ENCODE results near the gene CALN1.

CALN1 gene

GRCh38 chr7:72057796-72058195 is 354.3 kb downstream of the CALN1 start:
- no peak overlapping the region for H3K9ac ChIP-seq (ENCODE audit: low read length)
- H4K20me1 ChIP-seq (ENCODE audit: insufficient read depth, low read length): no peaks in the 10 kb centered on the region
- no peaks in the 10 kb centered on the region for H3F3A ChIP-seq (ENCODE audit: insufficient read depth, low read length)
- H3K36me3 ChIP-seq (ENCODE audit: insufficient read depth, low read length): no peaks in the 10 kb centered on the region
- no peaks in the 10 kb centered on the region for H3K79me2 ChIP-seq (ENCODE audit: insufficient read depth, low read length)
- H2AFZ ChIP-seq (ENCODE audit: low read length): no peak overlapping the region
- H3K9me3 ChIP-seq (ENCODE audit: low read length): no peaks in the 10 kb centered on the region
- H3K27ac ChIP-seq (ENCODE audit: low read depth, low read length, poor library complexity, severe bottlenecking): no peak overlapping the region
- H3K9me2 ChIP-seq (ENCODE audit: low read depth, low read length): no peaks in the 10 kb centered on the region
- H3K4me3 ChIP-seq (ENCODE audit: low read depth, low read length, poor library complexity, severe bottlenecking): no peak overlapping the region
- TF ChIP-seq, protein P1, sequence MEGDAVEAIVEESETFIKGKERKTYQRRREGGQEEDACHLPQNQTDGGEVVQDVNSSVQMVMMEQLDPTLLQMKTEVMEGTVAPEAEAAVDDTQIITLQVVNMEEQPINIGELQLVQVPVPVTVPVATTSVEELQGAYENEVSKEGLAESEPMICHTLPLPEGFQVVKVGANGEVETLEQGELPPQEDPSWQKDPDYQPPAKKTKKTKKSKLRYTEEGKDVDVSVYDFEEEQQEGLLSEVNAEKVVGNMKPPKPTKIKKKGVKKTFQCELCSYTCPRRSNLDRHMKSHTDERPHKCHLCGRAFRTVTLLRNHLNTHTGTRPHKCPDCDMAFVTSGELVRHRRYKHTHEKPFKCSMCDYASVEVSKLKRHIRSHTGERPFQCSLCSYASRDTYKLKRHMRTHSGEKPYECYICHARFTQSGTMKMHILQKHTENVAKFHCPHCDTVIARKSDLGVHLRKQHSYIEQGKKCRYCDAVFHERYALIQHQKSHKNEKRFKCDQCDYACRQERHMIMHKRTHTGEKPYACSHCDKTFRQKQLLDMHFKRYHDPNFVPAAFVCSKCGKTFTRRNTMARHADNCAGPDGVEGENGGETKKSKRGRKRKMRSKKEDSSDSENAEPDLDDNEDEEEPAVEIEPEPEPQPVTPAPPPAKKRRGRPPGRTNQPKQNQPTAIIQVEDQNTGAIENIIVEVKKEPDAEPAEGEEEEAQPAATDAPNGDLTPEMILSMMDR (IDR thresholded peaks at IDR 0.05; ENCODE audit: low read length): no peak
- TF ChIP-seq EZH2 (IDR thresholded peaks at IDR 0.05; ENCODE audit: borderline replicate concordance, low read length): no peak
- no peaks in the 10 kb centered on the region for H3K4me1 ChIP-seq (ENCODE audit: insufficient read depth, low read length, severe bottlenecking)
- no peak overlapping the region for H3K4me2 ChIP-seq (ENCODE audit: low read length)
- H3K27me3 ChIP-seq (ENCODE audit: insufficient read depth, low read length): no peaks in the 10 kb centered on the region

DNA sequence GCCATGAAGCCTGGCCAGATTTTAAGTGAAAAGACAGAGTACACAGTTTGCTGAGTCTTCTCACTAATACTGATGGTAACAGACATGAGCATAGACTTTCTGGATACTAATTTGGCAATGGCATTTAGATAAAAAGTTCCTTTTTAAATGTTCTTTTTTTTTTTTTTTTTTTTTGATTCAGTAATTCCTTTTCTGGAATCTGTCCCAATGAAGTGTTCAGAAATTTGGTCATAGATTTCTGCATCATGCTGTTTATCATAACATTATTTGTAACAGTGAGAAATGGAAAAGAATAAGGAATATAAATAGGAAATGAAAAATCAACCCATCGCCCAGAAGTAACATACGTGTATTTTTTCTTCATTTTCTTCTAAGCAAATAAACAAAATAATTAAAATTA is 354.9 kb downstream of the CALN1 start:
- H3K79me2 ChIP-seq (ENCODE audit: insufficient read depth, low read length): no peaks in the 10 kb centered on the region
- no peaks in the 10 kb centered on the region for H3K4me1 ChIP-seq (ENCODE audit: insufficient read depth, low read length, severe bottlenecking)
- no peak overlapping the region for H3K27ac ChIP-seq (ENCODE audit: low read depth, low read length, poor library complexity, severe bottlenecking)
- no peak overlapping the region for H3K4me2 ChIP-seq (ENCODE audit: low read length)
- no peak overlapping the region for H2AFZ ChIP-seq (ENCODE audit: low read length)
- no peaks in the 10 kb centered on the region for H3K27me3 ChIP-seq (ENCODE audit: insufficient read depth, low read length)
- TF ChIP-seq, protein P1 (IDR thresholded peaks at IDR 0.05; ENCODE audit: low read length): no peak
- no peak for TF ChIP-seq EZH2 (IDR thresholded peaks at IDR 0.05; ENCODE audit: borderline replicate concordance, low read length)
- H3K9ac ChIP-seq (ENCODE audit: low read length): no peak overlapping the region
- H3K9me3 ChIP-seq (ENCODE audit: low read length): no peaks in the 10 kb centered on the region
- H3K9me2 ChIP-seq (ENCODE audit: low read depth, low read length): no peaks in the 10 kb centered on the region
- H3F3A ChIP-seq (ENCODE audit: insufficient read depth, low read length): no peaks in the 10 kb centered on the region
- no peaks in the 10 kb centered on the region for H4K20me1 ChIP-seq (ENCODE audit: insufficient read depth, low read length)
- no peak overlapping the region for H3K4me3 ChIP-seq (ENCODE audit: low read depth, low read length, poor library complexity, severe bottlenecking)
- no peaks in the 10 kb centered on the region for H3K36me3 ChIP-seq (ENCODE audit: insufficient read depth, low read length)

DNA sequence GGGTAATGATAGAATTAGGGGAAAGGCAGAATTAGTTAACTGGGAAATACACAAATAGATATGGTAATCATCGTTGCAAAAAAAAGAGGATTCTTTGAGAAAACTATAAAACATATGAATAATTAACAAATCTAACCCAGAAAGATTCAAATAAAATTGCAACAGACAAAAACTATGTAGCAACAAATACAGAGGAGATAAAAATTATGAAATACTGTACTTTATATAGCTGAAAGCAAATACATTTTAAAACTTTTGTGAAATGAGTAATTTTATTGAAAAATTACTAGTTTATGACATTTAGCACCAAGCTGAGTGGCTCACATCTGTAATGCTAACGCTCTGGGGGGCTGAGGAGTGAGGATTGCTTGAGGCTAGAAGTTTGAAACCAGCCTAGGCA is 356.7 kb downstream of the CALN1 start:
- H3K9me3 ChIP-seq (ENCODE audit: low read length): no peaks in the 10 kb centered on the region

More for the DNA sequence above, 356.7 kb downstream of the CALN1 start:
- no peaks in the 10 kb centered on the region for H3K4me1 ChIP-seq (ENCODE audit: insufficient read depth, low read length, severe bottlenecking)
- H3K4me3 ChIP-seq (ENCODE audit: low read depth, low read length, poor library complexity, severe bottlenecking): no peak overlapping the region
- no peak overlapping the region for H2AFZ ChIP-seq (ENCODE audit: low read length)
- H3K36me3 ChIP-seq (ENCODE audit: insufficient read depth, low read length): no peaks in the 10 kb centered on the region
- H3K9me2 ChIP-seq (ENCODE audit: low read depth, low read length): no peaks in the 10 kb centered on the region
- no peak overlapping the region for H3K4me2 ChIP-seq (ENCODE audit: low read length)
- H3K79me2 ChIP-seq (ENCODE audit: insufficient read depth, low read length): no peaks in the 10 kb centered on the region
- H3K27me3 ChIP-seq (ENCODE audit: insufficient read depth, low read length): no peaks in the 10 kb centered on the region
- no peak overlapping the region for H3K27ac ChIP-seq (ENCODE audit: low read depth, low read length, poor library complexity, severe bottlenecking)
- TF ChIP-seq EZH2 (IDR thresholded peaks at IDR 0.05; ENCODE audit: borderline replicate concordance, low read length): no peak
- TF ChIP-seq, protein P1 (IDR thresholded peaks at IDR 0.05; ENCODE audit: low read length): no peak
- H3K9ac ChIP-seq (ENCODE audit: low read length): no peak overlapping the region
- H4K20me1 ChIP-seq (ENCODE audit: insufficient read depth, low read length): no peaks in the 10 kb centered on the region
- H3F3A ChIP-seq (ENCODE audit: insufficient read depth, low read length): no peaks in the 10 kb centered on the region
